Chondrocyte (in vitro differentiated cells): ENCODE data around the gene PSD4. TPM values are rescaled to one million over a fixed set of nuclear protein-coding genes. Genes with fewer than 3 reads are reported as not detected.

Experiments used
- DNase-seq: peaks from one replicate; pipeline ENCODE4 v3.0.0; 2021; ENCODE audit warnings: mixed read lengths, low spot score
- H3K27ac Mint-ChIP-seq: one replicate; pipeline ENCODE4 v1.8.0; 2021; ENCODE audit warnings: mild to moderate bottlenecking, moderate library complexity, mixed read lengths; ENCODE audit not compliant: unreplicated experiment
- H3K27me3 Mint-ChIP-seq: 2 replicates; pipeline ENCODE4 v1.8.0; 2021; ENCODE audit warnings: low read depth, mixed read lengths
- H3K36me3 Mint-ChIP-seq: 2 replicates; pipeline ENCODE4 v1.8.0; 2021; ENCODE audit warnings: low read depth, mixed read lengths
- H3K4me1 Mint-ChIP-seq: 2 replicates; pipeline ENCODE4 v1.8.0; 2021; ENCODE audit warnings: low read depth, mild to moderate bottlenecking, mixed read lengths
- H3K4me3 Mint-ChIP-seq: one replicate; pipeline ENCODE4 v1.8.0; 2021; ENCODE audit warnings: mild to moderate bottlenecking, moderate library complexity, mixed read lengths; ENCODE audit not compliant: unreplicated experiment
- H3K9me3 Mint-ChIP-seq: 2 replicates; pipeline ENCODE4 v1.8.0; 2021; ENCODE audit warnings: low read depth, mixed read lengths
- CTCF ChIP-seq: fragments of 200-600 bp; sonication (generic); IDR thresholded peaks from 2 replicates; pipeline ENCODE4 v1.5.0; 2021; ENCODE audit warnings: antibody characterized with exemption, mild to moderate bottlenecking, moderate library complexity
- total RNA-seq: library from RNA; stranded (reverse); gene quantifications from 3 replicates; pipeline ENCODE4 v1.2.1, GENCODE V29; 2021

The PSD4 gene
- total RNA-seq, 1 donor from 2014 or later: 5.5 TPM

- H3K36me3 Mint-ChIP-seq: no peaks in the 10 kb centered on the region
- no peaks in the 10 kb centered on the region for H3K27me3 Mint-ChIP-seq
- no peaks in the 10 kb centered on the region for H3K9me3 Mint-ChIP-seq
- H3K4me3 Mint-ChIP-seq: no peak overlapping the region
- peak; percentile 56 for DNase-seq
- TF ChIP-seq CTCF: no peak
- H3K4me1 Mint-ChIP-seq: peaks cover 12% of the 10 kb centered on the region
- H3K27ac Mint-ChIP-seq: no peak overlapping the region
These were observed 23.1 kb downstream of the PSD4 start for GRCh38 chr2:113196839-113197238.

GRCh38 chr2:113197347-113198047 is 23.7 kb downstream of the PSD4 start:
- no peak overlapping the region for H3K27ac Mint-ChIP-seq
- no peaks in the 10 kb centered on the region for H3K9me3 Mint-ChIP-seq
- H3K4me3 Mint-ChIP-seq: peak overlapping the region; percentile 76
- H3K4me1 Mint-ChIP-seq: peaks cover 12% of the 10 kb centered on the region
- no peak for DNase-seq
- H3K27me3 Mint-ChIP-seq: no peaks in the 10 kb centered on the region
- TF ChIP-seq CTCF: no peak
- no peaks in the 10 kb centered on the region for H3K36me3 Mint-ChIP-seq

- no peaks in the 10 kb centered on the region for H3K36me3 Mint-ChIP-seq
- no peaks in the 10 kb centered on the region for H3K27me3 Mint-ChIP-seq
- H3K27ac Mint-ChIP-seq: no peak overlapping the region
- TF ChIP-seq CTCF: no peak
- no peak for DNase-seq
- H3K9me3 Mint-ChIP-seq: no peaks in the 10 kb centered on the region
- peaks cover 12% of the 10 kb centered on the region for H3K4me1 Mint-ChIP-seq
- H3K4me3 Mint-ChIP-seq: peak overlapping the region; percentile 76
These were observed 24.4 kb downstream of the PSD4 start for GRCh38 chr2:113198048-113198789.

- TF ChIP-seq CTCF: peak; percentile 100
- H3K9me3 Mint-ChIP-seq: no peaks in the 10 kb centered on the region
- no peak for DNase-seq
- H3K36me3 Mint-ChIP-seq: no peaks in the 10 kb centered on the region
- no peaks in the 10 kb centered on the region for H3K27me3 Mint-ChIP-seq
- peak overlapping the region; percentile 76 for H3K4me3 Mint-ChIP-seq
- no peak overlapping the region for H3K27ac Mint-ChIP-seq
- peaks cover 15% of the 10 kb centered on the region for H3K4me1 Mint-ChIP-seq
These were observed 25.2 kb downstream of the PSD4 start for GRCh38 chr2:113198790-113199612.

GRCh38 chr2:113200236-113200635 is 26.5 kb downstream of the PSD4 start:
- Mint-ChIP-seq H3K27me3 (no peaks in the 10 kb centered on the region), H3K4me3 (no peak overlapping the region), H3K9me3 (no peaks in the 10 kb centered on the region), H3K27ac (no peak overlapping the region), H3K4me1 (peaks cover 16% of the 10 kb centered on the region), H3K36me3 (no peaks in the 10 kb centered on the region)
- no peak for DNase-seq
- TF ChIP-seq CTCF: peak; percentile 19
